Amniotic stem cell (primary cell): Measurements from ENCODE around the gene CILP.
"Not testable (repeated sequence)": the region's sequence is repeated elsewhere in the genome, so short reads cannot be mapped to it uniquely, and the experiment has no call there.

Experiments used
- DNase-seq: peaks from one replicate; lab custom pipeline; 2025; lab: John Stamatoyannopoulos, UW

The CILP gene

DNA sequence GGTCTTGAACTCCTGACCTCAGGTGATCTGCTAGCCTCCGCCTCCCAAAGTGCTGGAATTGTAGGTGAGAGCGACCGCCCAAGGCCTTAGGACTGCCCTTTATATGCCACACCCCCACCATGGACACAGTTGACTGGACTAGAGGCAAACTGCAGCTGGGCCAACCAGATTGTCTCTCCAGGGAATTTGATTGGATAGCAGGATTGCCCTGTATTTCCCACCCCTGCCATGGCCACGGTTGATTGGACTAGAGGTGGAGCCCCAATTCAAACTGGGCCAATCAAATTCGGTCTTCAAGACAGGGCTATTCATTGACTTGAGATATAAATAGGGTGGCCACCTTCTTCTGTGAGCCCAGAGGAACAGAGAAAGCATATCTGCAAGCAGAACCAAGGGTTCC lies 19.3 kb downstream of the CILP start:
- no peak for DNase-seq

DNA sequence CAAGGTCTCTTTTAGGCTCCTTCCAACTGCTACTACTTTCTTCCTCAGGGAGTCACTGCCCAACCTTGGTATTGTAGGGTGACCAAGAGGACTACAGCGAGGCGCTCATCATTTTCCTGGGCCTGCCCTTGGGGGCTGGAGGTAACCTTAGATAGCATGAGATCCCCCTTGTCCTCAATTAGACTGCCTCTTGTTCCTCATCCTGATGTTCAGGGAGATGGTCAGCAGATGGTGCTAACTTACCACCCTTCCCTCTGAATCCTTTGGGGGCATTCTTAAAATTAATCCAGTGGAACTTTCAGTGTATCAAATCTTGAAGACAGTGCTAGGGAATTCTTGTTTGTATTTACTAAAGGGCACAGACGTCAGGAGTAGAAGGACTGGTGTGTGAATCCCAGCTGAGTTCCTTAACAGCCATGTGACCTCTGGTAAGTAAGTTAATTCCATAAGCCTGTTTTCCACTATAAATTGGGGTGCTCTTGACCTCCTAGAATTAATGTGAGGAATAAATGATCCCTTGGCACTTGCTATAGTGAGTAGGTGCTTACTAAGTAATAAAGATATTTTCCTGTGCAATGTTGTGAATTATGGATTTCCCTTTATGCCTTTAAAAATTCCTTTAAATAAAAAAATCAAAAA lies 22.1 kb downstream of the CILP start:
- peak; percentile 37 for DNase-seq

GRCh38 chr15:65188472-65188871 lies 22.8 kb downstream of the CILP start:
- DNase-seq = not testable (repeated sequence)

DNA sequence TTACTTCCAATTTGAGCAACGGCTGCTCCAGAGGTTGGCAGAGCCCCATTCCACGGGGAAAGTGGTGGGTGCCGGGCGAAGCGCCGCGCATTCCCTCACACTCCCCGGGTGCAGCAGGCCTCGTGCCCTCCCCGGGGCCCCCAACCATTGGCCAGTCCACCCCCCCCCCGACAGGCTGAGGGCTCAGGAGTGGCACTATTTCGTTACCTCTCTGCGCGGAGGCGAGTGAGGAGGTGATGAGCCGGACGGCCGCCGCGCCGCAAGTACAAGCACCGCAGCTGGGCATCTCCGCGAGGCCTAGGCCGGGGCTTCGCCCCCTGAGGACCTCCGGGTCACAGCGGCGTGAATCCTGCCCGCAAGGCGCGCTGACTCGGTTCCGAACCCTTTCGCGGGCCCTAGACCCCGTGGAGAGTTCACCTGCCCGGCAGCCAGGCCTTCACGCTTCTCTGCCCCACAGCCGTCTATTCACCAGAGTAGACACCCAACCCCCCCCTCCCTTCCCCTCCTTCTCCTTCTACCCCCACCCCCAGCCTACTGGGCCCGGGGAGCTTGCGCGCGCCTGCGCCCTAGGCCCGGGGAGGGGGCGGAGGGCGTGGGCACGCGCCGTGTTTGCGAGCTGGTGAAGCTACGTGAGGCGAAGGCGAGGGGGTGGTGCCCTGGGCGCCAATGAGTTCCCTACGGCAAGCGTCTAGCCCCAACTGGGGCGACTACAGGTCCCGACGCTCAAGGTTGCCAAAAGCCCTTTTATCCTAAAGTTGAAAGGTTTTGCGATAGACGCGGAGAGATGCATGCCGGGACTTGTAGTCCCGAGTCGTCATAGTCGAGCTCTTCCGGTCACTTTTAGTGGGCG lies 26.2 kb downstream of the CILP start, which contains the start of gene CLPX:
Gene CLPX (minus strand): TSS at position 475 of the 850 bp plus-strand sequence. CDS start 189 bp downstream, at position 286.
- peak; percentile 77 for DNase-seq

DNA sequence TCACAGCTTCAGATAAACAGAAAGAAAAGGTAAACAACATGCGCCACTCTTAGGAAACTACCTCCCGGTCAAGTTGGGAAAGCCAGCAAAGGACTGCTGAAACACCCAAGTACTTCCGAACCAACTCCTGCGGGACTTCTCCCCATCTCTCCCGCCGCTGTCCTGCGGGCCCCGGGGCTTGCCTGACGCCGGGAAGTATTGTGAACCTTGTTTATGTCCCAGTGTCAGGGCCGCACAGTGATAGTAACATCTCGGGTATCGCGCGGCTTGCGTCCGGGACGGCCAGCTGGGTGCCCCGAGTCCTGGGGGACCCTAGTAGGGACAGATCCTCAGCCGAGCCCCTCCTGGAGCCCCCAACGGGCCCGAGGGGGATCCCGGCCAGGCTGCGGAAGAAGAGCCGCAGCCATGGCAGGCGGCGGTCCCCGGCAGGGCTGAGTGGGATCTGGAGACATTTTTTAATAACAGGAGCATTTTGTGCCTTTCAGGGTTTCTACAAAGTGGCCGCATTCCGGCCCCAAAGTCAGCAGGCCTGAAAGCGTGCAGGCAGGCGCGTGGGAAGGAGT lies 26.9 kb downstream of the CILP start:
- peak; percentile 49 for DNase-seq

DNA sequence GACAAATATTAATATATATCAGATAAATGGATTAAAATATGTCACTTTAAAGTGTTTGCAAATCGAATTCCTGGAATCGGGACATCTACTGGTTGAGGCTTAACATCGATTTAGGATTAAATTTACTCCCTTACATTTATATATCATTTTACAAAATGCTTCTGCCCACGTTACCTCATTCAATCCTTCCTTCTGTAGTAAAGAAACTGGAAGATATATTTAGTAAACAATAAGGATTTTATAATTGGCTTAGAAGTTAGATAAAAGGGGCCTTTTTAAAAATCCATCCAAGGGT lies 27.5 kb downstream of the CILP start:
- no peak for DNase-seq

DNA sequence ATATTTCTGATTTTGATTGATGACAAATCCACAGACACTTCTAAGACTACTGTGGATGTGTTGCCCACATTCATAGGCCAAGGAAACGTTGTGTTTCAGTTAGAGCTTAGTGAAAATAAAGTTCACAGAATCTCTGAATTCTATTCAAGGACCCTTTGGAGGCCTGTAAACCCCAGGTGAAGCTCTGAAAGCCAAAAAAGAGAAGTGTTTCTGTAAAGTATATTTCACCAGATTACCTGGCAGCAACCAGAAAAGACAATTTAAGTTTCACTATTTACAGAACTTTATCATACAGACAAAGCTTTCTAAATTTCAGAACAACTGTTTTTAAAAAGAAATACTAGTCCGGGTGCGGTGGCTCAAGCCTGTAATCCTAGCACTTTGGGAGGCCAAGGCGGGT lies 28.7 kb downstream of the CILP start:
- DNase-seq = no peak

GRCh38 chr15:65181582-65182353 lies 29.5 kb downstream of the CILP start:
- DNase-seq = not testable (repeated sequence)

DNA sequence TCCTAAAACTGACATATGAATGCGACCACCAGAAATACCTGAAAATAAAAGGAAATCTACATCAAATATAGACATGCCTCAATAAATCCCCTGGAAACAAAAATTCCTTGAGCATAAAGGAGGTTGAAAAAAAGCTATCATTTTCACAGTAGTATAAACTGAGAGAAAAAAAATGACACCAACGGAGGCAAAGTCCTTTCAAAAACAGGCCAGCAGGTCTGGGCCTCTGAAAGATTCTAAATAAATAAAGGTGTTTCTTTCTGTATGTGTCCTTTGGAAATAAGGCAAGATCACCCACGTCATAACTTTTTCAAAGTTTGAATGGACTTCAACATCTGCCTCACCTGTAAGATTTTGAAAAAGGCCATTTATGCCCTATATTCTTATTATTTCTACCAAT lies 31.1 kb downstream of the CILP start:
- no peak for DNase-seq

GRCh38 chr15:65177901-65178300 lies 33.4 kb downstream of the CILP start:
- DNase-seq = no peak

DNA sequence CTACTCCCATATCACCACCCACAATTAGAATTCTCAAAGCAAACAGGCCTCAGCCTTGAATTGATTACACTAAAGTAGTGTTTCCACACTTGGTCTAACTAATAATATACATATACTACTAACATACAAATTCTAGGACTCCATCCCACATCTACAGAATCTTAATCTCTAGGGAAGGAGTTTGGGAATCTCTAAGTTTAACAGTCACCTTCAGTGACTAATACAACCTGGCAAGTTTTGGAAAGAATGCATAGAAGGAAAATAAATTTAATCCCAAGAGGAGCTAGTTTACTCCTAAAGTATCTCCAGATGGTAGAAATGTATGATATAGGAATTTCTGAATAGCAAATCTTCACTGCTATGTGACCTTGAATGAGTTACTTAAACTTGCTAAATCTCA lies 35.2 kb downstream of the CILP start:
- DNase-seq = no peak

GRCh38 chr15:65175511-65175910 lies 35.8 kb downstream of the CILP start:
- no peak for DNase-seq

- DNase-seq = no peak
Observed at GRCh38 chr15:65174509-65174908, 36.8 kb downstream of the CILP start.

- DNase-seq = no peak
Observed at GRCh38 chr15:65172531-65172930, 38.7 kb downstream of the CILP start.

- no peak for DNase-seq
Observed at GRCh38 chr15:65171428-65171827, 39.8 kb downstream of the CILP start.

GRCh38 chr15:65165875-65166274 lies 45.4 kb downstream of the CILP start:
- DNase-seq = no peak

- no peak for DNase-seq
Observed at GRCh38 chr15:65164139-65164538, 47.1 kb downstream of the CILP start.

DNA sequence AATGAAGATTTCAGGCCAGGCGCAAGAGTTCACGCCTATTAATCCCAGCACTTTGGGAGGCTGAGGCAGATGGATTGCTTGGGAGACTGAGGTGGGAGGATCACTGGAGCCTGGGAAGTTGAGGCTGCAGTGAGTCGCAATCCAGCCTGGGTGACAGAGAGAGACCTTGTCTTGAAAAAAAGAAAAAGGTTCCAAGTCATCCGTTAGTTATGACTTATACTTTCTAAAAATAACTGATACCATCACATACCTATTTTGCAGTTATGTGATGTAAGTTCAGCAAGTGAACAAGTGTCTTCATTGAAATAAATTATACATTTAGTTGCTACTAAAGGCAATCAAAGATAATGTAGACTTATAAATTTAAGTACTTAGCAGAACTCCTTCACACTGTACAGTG lies 48.2 kb downstream of the CILP start:
- no peak for DNase-seq

- no peak for DNase-seq
Observed at GRCh38 chr15:65156692-65157091, 54.6 kb downstream of the CILP start.

- DNase-seq = no peak
Observed at GRCh38 chr15:65154720-65155119, 56.6 kb downstream of the CILP start.

DNA sequence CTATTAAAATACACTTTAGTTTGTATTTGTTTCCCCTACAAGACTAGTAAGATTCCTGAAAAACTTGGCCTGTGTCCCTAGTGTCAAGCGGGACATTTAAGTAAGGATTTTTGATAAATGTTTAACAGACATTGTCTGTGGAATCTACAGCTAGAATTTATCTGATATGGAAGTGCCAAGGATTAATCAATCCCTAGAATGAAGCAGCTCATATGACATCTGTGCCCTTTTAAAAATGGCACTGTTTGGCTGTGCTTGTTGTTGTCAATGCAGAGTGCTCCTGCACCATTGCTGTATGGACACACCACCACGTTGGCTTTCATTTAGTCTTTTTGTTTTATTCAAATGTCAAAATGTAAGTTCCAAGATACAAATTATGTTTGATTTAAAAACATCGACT lies 63.4 kb downstream of the CILP start:
- no peak for DNase-seq

GRCh38 chr15:65146438-65146837 lies 64.8 kb downstream of the CILP start:
- no peak for DNase-seq
